ENCODE measurements around the gene DPY19L1. TPM values are rescaled to one million over a fixed set of nuclear protein-coding genes. Genes with fewer than 3 reads are reported as not detected.
"Not testable (repeated sequence)": the region's sequence is repeated elsewhere in the genome, so short reads cannot be mapped to it uniquely, and the experiment has no call there.

The DPY19L1 gene
- total RNA-seq, 1 donor from 2014 or later, result 190 TPM

DNA sequence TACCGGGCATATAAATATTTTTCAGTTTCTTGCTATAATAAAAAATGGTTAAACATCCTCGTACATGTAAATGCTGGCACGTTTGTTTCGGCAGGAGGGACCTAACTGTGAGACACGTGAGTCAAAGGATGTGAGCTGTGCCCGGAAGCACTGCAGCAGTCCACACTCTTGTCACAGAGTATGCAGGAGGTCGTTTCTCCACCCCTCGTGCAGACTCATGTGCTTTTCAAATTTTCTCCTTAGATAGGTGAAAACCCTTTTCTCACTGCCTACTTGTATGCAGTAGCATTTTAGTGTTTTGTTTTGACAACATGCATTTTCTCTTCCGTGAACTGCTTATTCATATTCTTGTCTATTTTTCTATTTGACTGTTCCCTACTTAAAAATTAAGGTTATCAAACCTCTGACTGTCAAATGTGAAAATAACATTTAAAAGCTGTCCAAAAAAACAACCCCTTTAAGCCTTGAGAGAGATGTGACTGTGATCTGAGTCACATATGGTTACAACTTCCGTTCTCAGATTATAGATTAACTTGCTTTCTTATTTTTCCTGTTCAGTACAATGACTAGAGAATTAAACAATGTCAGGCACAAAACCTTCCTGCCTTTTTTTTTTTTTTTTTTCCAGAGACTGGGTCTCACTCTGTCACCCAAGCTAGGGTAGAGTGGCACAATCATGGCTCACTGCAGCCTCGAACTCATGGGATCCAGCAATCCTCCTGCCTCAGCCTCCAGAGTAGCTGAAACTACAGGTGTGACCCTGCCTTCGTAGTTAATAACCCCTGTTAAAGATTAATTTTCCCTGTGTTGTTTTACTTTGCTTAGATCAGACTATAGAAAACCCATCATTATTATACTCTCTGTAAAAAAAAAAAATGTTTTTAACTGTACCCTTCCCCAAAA lies 45.1 kb downstream of the DPY19L1 start:
- TF ChIP-seq, protein P1, sequence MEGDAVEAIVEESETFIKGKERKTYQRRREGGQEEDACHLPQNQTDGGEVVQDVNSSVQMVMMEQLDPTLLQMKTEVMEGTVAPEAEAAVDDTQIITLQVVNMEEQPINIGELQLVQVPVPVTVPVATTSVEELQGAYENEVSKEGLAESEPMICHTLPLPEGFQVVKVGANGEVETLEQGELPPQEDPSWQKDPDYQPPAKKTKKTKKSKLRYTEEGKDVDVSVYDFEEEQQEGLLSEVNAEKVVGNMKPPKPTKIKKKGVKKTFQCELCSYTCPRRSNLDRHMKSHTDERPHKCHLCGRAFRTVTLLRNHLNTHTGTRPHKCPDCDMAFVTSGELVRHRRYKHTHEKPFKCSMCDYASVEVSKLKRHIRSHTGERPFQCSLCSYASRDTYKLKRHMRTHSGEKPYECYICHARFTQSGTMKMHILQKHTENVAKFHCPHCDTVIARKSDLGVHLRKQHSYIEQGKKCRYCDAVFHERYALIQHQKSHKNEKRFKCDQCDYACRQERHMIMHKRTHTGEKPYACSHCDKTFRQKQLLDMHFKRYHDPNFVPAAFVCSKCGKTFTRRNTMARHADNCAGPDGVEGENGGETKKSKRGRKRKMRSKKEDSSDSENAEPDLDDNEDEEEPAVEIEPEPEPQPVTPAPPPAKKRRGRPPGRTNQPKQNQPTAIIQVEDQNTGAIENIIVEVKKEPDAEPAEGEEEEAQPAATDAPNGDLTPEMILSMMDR (IDR thresholded peaks at IDR 0.05), result no peak
- no peak for DNase-seq (ENCODE audit: low spot score in 2 of 2)

DNA sequence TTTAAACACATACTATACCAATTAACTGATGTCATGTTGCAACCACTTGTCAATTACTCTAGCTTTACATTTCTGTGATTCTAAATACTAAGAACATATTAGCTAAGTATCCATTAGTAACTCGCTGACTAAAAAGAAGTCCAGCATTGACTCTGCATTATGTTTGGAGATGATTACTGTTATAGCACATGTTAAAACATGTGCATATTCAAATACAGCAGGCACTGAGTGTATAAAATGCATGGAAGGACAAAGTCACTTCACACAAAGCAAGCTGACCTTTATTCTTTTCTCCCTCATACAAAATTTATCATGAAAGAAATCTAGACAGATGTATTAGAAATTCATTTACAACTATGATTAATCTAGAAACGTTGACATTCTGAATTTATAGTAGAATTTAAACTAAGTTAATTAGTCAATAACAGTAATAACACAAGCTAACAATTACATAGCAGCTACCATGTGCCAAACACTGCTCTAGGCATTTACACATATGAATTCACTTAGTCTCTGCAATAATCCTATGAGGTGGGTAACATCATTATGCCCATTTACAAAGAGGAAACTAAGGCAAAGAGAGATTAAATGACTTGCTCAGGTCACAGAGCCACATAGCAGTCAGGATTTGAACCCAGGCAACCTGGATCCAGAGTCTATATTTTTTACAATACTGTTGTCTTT lies 48.7 kb downstream of the DPY19L1 start:
- H3K9me3 ChIP-seq; H3K4me1 ChIP-seq; H3K27me3 ChIP-seq; H3K27ac ChIP-seq; H3K4me3 ChIP-seq; intact Hi-C loops (cut with DNase I); H3K36me3 ChIP-seq; DNase-seq (ENCODE audit: low spot score in 2 of 2): not testable (repeated sequence)

More for the DNA sequence above, 45.1 kb downstream of the DPY19L1 start:
- Histone ChIP-seq H3K4me1 (no peaks in the 10 kb centered on the region), H3K9me3 (no peaks in the 10 kb centered on the region), H3K36me3 (no peaks in the 10 kb centered on the region), H3K4me3 (no peak overlapping the region), H3K27me3 (no peaks in the 10 kb centered on the region), H3K27ac (no peak overlapping the region)
- intact Hi-C loops (cut with DNase I), result no loop called here

DNA sequence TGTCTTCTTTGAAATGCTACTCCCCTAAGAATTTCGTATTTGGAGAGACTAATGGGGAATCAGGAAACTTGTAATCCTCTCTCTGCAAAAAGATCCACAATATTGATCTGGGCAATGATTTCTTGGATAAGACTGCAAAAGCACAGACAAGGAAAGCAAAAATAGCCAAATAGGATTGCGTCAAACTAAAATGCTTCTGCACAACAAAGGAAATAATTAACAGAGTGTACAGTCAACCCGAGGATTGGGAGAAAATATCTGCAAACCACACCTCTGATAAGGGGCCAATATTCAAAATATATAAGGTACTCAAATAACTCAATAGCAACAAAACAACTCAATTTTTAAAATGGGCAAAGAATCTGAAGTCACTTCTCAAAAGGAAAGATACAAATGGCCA lies 52.1 kb downstream of the DPY19L1 start:
- intact Hi-C loops (cut with DNase I); H3K27ac ChIP-seq; H3K4me1 ChIP-seq; H3K27me3 ChIP-seq; DNase-seq (ENCODE audit: low spot score in 2 of 2); H3K4me3 ChIP-seq; H3K9me3 ChIP-seq; H3K36me3 ChIP-seq: not testable (repeated sequence)

DNA sequence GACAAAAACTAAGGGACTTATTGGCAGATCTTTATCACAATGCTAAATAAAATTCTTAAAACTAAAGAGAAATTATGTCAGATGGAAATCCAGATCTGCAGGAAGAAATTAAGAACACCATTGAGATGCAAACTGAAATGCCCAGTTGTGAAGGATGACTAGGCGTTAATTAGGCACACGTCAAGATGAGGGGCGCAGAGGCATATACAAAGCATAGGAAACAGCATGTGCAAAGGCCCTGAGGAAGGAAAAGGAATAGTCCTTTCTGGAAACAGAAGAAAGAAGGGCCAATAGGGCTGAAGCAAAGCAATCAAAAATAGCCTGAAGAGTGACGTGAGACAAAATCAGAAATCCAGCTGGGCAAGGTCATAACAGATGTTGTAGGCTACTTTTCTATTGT lies 53.1 kb downstream of the DPY19L1 start:
- intact Hi-C loops (cut with DNase I); H3K27ac ChIP-seq; H3K4me1 ChIP-seq; H3K9me3 ChIP-seq; H3K36me3 ChIP-seq; DNase-seq (ENCODE audit: low spot score in 2 of 2); H3K4me3 ChIP-seq; H3K27me3 ChIP-seq: not testable (repeated sequence)

DNA sequence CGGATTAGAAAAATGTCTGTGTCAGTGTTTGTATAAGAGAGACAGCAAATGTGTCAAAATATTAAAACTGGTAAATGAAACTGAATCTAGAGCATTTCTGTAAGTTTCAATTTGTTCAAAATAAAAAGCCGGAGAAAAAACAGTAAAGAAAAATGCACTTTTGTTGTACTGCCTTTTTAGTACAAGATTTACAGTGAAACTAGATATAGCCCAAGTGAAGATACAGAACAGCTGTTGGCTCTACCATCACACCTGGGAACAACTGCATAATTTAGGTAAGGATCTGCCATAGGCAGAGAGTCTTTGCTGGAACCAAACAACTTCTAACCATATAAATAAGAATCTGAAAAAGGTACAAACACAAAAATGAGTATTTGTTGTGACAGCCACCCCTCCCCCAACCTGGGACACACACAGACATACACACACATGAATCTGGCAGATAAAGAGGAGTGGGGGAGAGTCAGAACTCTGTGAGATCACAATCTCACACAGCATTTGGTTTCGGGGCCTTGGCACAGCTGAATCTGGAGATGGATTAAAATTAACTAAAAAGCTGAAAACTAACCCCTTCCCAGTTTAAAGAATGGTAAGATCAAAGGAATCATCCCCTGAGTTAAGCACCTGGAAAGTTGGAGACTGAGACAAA lies 54.8 kb downstream of the DPY19L1 start:
- DNase-seq (ENCODE audit: low spot score in 2 of 2), result no peak
- H3K4me1 ChIP-seq, result no peaks in the 10 kb centered on the region
- no peak overlapping the region for H3K4me3 ChIP-seq
- H3K36me3 ChIP-seq, result no peaks in the 10 kb centered on the region
- no peaks in the 10 kb centered on the region for H3K27me3 ChIP-seq
- intact Hi-C loops (cut with DNase I), result no loop called here
- no peak overlapping the region for H3K27ac ChIP-seq
- TF ChIP-seq, protein P1 (IDR thresholded peaks at IDR 0.05), result no peak
- no peaks in the 10 kb centered on the region for H3K9me3 ChIP-seq

DNA sequence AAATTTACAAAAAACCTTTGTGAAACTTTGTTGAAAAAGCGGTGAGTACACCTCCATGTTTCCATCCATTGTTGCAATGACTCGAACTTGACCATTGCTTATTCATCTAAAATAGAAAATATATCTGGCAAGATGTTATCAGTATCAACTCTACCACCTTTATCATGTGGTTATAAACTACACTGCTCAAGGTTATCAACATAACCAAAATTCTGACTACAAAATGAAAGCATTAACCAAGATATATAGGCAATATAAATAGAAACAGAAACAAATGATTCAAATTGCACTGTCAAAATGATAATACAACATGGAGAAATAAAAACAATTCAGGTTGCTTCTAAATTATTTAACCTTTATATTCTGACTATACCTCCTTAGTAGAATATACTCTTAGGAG lies 58.2 kb downstream of the DPY19L1 start:
- H3K9me3 ChIP-seq; H3K36me3 ChIP-seq; intact Hi-C loops (cut with DNase I); H3K27ac ChIP-seq; H3K27me3 ChIP-seq; H3K4me1 ChIP-seq; H3K4me3 ChIP-seq; DNase-seq (ENCODE audit: low spot score in 2 of 2): not testable (repeated sequence)

DNA sequence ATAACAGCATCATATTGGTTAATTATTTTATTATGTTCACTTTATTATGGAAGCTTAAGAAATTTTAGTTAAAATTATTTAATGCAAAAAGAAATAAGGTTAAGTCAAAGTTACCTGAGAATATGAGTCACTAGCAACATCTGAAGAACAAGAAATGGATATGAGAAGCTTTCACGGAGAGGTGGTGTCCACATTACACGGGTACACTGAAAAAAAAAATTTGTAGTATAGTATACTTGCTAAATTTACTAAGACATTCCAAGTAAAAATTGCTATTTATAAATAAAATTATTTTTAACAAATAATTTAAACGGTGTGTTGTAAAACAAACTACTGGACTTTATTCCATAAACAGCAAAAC lies 63.9 kb downstream of the DPY19L1 start:
- intact Hi-C loops (cut with DNase I), result no loop called here
- peaks cover 0 to 12% of the 10 kb centered on the region in 2 donors for H3K36me3 ChIP-seq
- H3K4me3 ChIP-seq, result no peak overlapping the region
- TF ChIP-seq, protein P1 (IDR thresholded peaks at IDR 0.05), result no peak
- no peaks in the 10 kb centered on the region for H3K27me3 ChIP-seq
- no peaks in the 10 kb centered on the region for H3K4me1 ChIP-seq
- no peaks in the 10 kb centered on the region for H3K9me3 ChIP-seq
- no peak overlapping the region for H3K27ac ChIP-seq
- DNase-seq (ENCODE audit: low spot score in 2 of 2), result no peak

DNA sequence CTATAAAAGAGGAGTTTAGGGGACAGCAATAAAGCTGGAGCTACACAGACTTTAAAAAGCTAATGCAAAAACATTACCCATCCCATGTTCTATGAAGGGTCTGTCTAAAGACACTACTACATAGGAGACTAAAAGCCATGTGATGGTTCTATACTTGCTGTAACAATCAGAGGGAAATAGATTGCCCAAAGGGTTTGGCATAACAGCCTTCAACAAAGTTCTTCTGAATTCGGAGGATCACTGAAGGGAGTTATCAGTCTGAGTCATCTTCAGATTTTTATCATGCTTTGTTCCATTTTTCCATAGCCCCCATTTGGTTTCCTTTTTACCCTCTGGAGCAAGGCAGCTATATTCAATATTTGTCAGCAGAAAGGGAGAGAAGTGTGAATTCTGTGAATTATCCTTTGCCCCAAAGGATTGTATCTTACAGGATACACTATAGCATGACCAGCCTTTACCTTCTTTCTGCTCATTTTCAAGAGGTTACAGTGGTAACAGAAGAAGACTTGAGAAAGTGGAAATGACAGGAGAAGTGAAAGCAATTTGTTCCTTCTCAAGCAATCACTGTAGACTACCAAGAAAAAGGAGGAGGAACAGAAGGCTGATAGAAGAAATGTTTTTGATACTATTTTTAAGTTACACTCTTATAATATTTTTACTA lies 64.4 kb downstream of the DPY19L1 start:
- H3K4me1 ChIP-seq; H3K27ac ChIP-seq; intact Hi-C loops (cut with DNase I); H3K9me3 ChIP-seq; H3K4me3 ChIP-seq; DNase-seq (ENCODE audit: low spot score in 2 of 2); H3K27me3 ChIP-seq: not testable (repeated sequence)
- H3K36me3 ChIP-seq, result peaks cover 0 to 12% of the 10 kb centered on the region in 2 donors

DNA sequence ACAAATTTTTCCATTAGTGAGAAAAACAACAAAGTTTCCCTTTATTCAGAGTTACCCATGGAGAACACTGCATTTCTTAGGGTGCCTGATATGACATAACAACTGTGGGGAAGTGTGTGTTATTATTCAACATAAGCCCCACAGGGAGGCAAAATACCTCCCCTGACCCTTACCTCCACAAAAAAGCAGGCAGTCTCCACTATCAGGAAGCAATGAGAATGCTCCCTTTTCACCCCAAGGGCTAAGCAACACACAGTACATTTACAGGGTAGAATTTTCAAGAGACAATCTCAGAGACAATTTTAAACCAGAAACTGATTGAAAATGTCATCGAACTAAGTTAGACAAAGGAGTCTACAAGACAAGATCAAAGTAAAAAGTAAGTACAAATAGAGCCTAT lies 69.5 kb downstream of the DPY19L1 start:
- H3K4me3 ChIP-seq; H3K9me3 ChIP-seq; H3K36me3 ChIP-seq; H3K4me1 ChIP-seq; H3K27me3 ChIP-seq; intact Hi-C loops (cut with DNase I); H3K27ac ChIP-seq; DNase-seq (ENCODE audit: low spot score in 2 of 2): not testable (repeated sequence)

DNA sequence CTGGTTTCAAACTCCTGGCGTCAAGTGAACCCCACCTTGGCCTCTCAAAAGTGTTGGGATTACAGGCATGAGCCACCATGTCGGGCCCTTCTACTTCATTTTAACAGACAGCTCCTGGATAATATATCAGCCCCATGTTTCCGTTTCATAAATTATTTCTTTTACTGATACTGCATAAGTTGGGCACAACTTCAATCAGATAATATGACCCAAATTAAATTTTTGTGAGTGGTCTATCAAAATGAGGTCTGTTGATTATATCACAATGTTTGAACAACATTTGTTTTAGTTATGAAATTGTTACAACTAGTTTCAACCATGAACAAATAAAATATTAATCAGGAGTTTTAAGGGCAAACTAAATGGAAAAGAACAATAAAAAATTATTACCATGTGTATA lies 70.8 kb downstream of the DPY19L1 start:
- H3K27me3 ChIP-seq, result not testable (repeated sequence)

More for the DNA sequence above, 70.8 kb downstream of the DPY19L1 start:
- H3K36me3 ChIP-seq; H3K9me3 ChIP-seq; intact Hi-C loops (cut with DNase I); H3K27ac ChIP-seq; H3K4me1 ChIP-seq; H3K4me3 ChIP-seq; DNase-seq (ENCODE audit: low spot score in 2 of 2): not testable (repeated sequence)
